Stimulated activated CD4-positive, alpha-beta T cell treated with anti-CD3 and anti-CD28 coated beads, Interleukin-4, amount 100 ng/mL, for 48 hours (primary cell): ENCODE measurements around the gene PSMC4.

Experiments
- DNase-seq, 2 donors: peaks; one replicate each; pipeline ENCODE4 v3.0.0-alpha.2; 2020; ENCODE audit warnings: low read depth in 2 of 2

Gene PSMC4

DNA sequence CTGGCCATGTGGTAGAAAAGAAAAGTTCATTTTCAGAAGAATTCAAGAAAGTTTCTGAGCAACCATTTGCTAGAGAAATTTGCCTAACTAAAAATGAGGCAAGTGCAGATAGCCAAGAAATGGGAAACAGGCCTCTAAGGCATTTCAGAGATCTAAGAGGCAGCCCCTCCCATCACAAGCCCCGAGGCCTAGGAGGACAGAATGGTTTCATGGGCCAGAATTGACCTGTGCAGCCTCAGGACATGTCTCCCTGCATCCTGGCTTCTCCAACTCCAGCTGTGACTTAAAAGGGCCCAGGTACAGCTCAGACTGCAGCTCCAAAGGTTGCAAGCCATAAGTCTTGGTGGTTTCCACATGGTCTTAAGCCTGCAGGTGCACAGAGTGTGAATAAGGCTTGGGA is 22.6 kb downstream of the PSMC4 start:
- no peak for DNase-seq

DNA sequence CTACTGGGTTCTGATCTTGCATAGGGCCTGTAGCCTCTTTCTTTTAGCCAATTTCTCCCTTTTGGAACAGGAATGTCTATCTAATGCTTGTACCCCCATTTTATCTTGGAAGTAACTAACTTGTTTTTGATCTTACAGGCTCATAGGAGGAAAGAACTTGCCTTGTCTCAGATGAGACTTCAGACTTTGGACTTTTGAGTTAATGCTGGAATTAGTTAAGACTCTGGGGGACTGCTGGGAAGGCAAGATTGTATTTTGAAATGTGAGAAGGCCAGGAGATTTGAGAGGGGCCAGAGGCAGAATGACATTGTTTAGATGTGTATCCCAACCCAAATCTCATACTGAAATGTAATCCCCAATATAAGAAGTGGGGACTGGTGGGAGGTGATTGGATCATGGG is 23.4 kb downstream of the PSMC4 start:
- DNase-seq, result no peak

DNA sequence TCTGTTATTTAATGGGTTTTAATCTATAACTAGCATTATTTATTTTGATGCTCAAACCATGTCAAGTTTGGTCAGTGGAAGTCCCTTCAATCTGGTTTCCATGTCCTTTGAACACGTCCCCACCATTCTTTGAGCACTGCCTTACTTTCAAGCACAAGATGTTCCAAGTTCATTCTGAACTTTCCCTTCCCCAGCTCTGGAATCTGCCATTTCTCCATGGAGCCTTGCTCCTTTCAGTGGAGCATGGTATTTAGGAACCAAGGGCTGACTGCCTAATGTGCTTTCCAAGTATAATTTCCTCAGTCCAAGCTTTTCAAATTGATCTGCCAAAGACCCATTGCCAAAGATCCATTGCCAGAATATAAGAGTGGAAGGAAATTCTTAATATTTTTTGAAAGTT is 24.8 kb downstream of the PSMC4 start:
- DNase-seq, result no peak

DNA sequence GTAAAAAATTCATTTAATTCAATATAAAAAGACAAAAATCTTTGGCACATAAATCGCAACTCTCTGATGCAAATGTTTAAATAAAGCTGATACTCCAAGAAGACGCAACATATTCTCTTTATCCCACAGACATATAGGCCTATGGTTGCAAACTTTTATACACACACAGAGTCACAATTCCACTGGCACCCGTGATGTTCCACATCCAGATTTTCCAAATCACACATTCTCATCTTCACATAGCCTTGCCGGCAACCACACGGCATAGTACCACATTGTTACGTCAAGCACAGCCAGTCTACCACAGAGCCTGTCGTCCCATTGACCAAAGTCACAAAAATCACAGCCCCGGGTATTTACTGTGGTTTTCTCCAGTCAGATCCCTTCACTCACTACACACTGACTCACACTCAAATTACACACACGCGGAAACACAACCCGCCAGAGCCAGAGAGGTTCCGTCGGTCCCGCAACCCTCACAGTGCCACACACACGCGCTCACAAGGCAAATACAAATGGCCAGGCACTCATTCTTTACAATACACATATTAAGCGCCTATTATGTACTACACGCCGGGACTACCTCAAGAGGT is 25.3 kb downstream of the PSMC4 start:
- DNase-seq, result peak in 1 of 2 donors; percentile 42

DNA sequence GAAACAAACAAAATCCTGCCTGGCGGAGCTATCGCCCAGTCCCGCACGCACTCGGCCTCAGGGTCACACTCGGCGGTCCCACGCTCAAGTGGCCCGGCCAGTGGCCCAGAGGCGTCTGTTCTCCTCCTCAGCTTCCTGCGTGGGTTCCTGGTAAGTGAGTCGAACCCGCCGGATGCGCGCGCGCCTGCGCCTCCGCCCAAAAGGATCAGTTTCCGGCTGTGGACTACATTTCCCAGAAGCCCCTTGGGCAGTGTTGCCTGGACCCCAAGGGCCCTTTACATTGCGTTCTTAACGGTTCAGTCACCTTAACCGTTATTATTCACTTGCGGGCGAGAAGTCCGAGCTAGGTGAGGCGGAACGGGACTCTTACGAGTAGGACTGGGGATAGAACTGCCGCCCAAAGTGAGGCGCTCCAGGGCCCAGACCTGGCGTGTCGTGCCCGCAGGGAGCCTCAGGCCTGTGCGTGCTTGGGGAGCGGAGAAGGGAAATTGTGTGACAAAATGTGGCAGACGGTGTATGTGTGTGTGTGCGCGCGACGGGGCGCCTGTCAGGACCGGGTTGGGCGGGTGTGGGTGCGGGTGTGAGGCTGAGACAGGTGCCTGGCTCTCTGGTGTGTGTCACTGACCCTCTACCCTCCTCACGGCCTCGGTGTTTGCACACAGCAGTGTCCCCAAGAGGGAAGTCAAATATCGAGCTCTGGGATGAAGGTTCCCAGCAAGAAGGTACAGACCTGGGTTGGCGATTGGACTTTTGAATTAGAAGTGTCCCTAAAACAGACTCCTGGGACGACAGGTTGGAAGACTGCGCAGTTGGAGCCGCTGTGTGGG is 26.1 kb downstream of the PSMC4 start, which contains the start of gene ZNF546:
Gene ZNF546, plus strand, starts transcription at position 250 of the 827 bp plus-strand sequence. CDS start 1,267 bp downstream, outside the sequence.
- peak; percentile 81 to 87 for DNase-seq

DNA sequence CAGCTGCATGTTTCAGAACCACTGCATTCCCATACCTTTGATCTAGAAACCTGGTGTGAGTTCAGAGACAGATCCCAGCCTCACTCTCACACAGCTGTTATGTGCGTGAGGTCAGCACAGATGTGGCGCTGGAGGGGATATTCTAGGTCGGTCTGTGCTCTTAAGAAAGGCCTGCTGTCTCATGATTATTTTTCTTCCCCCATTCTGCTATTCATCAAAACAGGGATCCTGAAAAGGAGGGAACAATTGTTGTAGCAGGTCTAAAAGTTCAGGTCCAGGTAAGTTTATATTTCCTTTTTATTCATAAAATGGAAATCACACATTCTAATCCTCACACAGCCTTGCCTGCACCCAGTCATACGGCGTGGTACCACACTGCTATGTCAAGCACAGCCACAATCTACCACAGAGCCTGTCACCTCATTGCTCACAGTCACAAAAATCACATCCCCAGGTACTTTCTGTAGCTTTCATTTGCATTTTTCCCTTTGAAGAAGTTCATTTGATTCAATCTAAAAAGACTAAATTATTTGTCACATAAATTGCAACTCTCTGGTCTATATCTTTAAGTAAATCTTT is 26.8 kb downstream of the PSMC4 start:
- DNase-seq, result peak; percentile 13 to 27

DNA sequence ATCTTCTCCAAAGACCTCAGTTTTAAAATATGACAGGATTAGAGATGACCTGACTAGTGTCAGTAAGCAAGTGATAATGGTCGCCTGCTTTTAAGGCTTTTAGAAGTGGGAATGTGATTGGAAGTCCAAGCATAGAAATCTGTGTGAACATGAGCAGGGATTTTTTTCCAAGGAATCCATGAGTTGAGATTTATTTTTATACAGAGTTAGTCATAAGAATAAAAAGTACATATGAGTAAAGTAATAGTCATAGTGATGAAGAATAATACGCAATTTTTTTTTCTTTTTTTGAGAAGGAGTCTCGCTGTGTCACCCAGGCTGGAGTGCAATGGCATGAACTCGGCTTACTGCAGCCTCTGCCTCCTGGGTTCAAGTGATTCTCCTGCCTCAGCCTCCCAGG is 27.5 kb downstream of the PSMC4 start:
- no peak for DNase-seq

DNA sequence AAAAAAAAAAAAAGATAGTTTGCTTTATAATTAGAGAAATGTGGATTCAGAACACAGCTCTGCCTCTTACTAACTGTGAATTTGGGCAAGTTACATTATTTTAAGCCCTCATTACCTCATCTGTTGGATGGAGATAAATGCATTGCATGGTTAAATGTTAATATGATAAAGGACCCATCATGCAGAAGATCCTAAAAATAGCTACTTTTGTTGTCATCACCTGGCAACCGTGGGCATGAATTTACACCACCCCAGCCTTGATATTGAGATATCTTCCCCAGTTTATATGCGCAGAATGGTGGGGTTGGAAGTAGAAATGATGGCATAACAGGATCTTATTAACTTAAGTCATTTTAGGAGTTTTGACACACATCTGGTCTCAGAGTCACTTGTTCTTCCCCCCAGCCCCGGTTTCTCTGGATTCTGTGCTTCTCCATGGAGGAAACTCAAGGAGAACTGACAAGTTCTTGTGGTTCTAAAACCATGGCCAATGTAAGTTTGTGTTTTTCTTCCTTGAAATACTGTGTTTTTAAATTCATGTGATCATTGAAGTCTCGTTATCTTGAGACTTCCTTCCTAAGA is 34.8 kb downstream of the PSMC4 start:
- no peak for DNase-seq

DNA sequence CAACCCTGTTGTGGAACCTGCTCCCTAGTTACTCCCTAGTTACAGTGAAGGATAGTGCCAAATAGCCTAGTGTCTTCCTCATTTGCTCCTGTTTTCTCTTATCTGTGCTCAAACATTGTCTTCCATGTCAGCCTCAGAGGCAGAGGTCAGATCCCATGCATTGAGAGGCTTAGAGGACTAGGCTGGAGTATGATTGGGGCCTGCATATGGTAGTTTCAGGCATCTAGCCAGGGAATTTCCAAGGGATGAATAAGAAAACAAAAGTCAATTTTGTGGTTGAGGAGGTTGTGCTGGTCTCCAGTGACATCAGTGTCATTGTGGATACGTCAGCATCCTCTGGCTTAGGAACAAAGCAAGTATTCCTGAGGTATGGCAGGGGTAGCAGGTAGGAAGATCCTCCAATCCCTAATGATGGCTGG is 35.3 kb downstream of the PSMC4 start:
- DNase-seq, result no peak

DNA sequence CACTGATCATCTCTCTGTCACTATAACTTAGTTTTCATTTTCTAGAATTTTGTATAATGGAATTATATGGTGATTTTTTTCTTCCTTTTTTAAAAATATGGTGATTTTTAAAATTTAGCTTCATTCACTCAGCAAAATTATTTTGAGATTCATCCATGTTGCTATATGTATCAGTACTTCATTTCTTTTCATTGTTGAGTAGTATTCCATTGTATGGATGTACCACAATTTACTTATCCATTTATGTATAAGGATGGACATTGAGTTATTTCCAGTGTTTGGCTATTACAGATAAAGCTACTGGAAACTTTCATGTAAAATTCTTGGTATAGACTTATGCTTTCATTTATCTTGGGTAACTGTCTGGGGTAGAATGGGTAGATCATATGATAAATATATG is 38.7 kb downstream of the PSMC4 start:
- DNase-seq, result no peak

DNA sequence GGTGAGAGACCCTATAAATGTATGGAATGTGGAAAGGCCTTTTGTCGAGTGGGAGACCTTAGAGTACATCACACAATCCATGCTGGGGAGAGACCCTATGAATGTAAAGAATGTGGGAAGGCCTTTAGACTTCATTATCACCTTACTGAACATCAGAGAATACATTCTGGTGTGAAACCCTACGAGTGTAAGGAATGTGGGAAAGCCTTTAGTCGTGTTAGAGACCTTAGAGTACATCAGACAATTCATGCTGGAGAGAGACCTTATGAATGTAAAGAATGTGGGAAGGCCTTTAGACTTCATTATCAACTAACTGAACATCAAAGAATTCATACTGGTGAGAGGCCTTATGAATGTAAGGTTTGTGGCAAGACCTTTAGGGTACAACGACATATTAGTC is 43.0 kb downstream of the PSMC4 start:
- no peak for DNase-seq

DNA sequence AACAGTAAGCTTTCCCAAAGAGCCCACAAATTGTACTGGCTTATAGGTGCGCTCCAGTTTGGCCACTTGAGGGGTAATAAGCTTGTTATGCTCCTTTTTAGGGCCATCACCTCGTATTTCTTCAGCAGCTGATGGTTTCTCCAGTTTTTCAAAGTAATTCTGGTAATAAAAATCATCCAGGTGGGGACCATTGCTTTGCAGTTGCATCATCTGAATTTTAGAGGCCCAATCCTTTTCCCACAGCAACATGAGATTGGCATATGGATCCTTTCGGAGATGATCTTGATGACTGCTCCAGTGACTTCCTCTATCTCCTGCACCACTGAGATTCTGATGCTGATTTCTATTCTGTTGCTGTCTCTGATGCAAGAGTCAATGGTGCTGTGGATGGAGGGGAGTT is 53.0 kb downstream of the PSMC4 start:
- no peak for DNase-seq

DNA sequence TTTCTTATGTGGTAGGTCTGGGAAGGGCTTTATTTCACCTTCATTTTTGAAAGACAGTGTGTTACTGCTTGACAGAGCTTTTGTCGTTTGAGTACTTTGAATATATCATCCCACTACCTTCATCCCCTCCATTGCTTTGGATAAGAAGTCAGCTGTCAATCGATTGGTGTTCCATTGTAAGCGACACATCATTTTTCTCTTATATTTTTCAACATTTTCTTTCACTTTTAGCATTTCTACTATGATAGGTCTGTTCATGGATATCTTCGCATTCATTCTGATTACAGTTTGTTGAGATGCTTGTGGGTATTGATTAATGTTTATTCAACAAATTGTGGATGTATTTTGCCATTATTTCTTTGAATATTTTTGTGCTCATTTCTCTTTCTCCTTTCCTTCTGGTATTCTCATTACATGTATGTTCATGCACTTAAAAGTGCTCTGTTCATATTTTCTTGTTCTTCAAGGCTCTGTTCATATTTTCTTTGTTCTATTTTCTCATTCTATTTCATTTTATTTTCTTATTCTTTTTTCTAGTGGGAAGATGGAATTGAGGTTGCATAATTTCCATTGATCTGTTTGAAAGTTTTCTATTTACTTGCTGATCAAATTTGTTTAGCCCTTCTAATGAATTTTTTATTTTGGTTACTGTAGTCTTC is 55.1 kb downstream of the PSMC4 start:
- DNase-seq, result no peak

DNA sequence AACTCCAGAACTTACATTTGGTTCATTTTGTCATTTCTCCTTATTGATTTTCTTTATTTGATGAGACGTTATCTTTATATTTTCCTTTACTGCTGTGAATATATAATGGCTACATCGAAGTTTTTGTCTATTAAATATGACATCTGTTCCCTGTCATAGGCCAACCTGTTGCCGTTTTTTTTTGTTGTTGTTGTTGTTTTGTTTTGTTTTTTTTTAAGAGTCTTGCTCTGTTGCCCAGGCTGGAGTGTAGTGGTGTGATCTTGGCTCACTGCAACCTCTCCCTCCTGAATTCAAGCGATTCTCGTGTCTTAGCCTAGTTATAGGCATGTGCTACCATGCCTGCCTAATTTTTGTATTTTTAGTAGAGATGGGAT is 55.6 kb downstream of the PSMC4 start:
- no peak for DNase-seq
